ACC112 (cell line): ENCODE data around the gene BNIP5.

Experiments
- H2AFZ ChIP-seq: fragments of 200-600 bp; sonication (generic); one replicate; pipeline ENCODE4 v1.6.0; 2017; ENCODE audit warnings: antibody characterized with exemption, low read length; ENCODE audit not compliant: unreplicated experiment
- H3K27ac ChIP-seq: fragments of 200-600 bp; sonication (generic); 2 replicates; pipeline ENCODE4 v1.5.1; 2014; ENCODE audit warnings: low read depth, mild to moderate bottlenecking, antibody characterized with exemption, low read length, moderate library complexity
- H3K27me3 ChIP-seq: fragments of 200-600 bp; sonication (generic); 2 replicates; pipeline ENCODE4 v1.6.1; 2014; ENCODE audit warnings: mild to moderate bottlenecking, antibody characterized with exemption, low read length, moderate library complexity, mixed read lengths; ENCODE audit not compliant: insufficient read depth
- H3K36me3 ChIP-seq: fragments of 200-600 bp; sonication (generic); 2 replicates; pipeline ENCODE4 v1.6.1; 2016; ENCODE audit warnings: mild to moderate bottlenecking, antibody characterized with exemption, low read length, moderate library complexity, mixed read lengths; ENCODE audit not compliant: insufficient read depth
- H3K4me1 ChIP-seq: fragments of 200-600 bp; sonication (generic); one replicate; pipeline ENCODE4 v1.6.1; 2016; ENCODE audit warnings: low read length, mixed read lengths; ENCODE audit not compliant: insufficient read depth, unreplicated experiment, control insufficient read depth
- H3K4me3 ChIP-seq: fragments of 200-600 bp; sonication (generic); 2 replicates; pipeline ENCODE4 v1.5.1; 2014; ENCODE audit warnings: mild to moderate bottlenecking, low read depth, low read length
- H3K79me2 ChIP-seq: fragments of 200-600 bp; sonication (generic); one replicate; pipeline ENCODE4 v1.6.0; 2016; ENCODE audit warnings: low read length; ENCODE audit not compliant: control insufficient read depth, unreplicated experiment, insufficient read depth

Gene BNIP5

DNA sequence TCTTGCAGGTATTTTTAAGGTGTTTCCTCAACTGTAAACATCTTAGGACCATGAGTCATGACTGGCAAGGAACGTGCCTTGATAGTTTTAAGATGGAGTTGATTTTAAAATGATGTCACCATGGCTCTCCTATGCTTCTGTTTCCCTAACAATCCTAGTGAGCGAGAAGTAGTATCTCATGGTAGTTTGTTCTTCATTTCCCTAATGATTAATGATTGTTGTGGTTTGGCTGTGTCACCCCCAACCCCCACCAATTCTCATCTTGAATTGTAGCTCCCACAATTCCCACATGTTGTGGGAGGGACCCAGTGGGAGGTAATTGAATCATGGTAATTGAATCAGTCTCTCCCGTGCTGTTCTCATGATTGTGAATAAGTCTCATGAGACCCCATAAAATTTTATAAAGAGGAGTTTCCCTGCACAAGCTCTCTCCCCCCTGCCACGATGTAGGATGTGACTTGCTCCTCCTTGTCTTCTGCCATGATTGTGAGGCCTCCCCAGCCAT is 16.8 kb upstream of the BNIP5 start:
- no peaks in the 10 kb centered on the region for H3K27me3 ChIP-seq
- H3K27ac ChIP-seq = no peak overlapping the region
- H3K4me3 ChIP-seq = no peak overlapping the region
- H3K36me3 ChIP-seq = no peaks in the 10 kb centered on the region
- H3K79me2 ChIP-seq = no peaks in the 10 kb centered on the region
- H3K4me1 ChIP-seq = peaks cover 23% of the 10 kb centered on the region
- H2AFZ ChIP-seq = no peak overlapping the region

DNA sequence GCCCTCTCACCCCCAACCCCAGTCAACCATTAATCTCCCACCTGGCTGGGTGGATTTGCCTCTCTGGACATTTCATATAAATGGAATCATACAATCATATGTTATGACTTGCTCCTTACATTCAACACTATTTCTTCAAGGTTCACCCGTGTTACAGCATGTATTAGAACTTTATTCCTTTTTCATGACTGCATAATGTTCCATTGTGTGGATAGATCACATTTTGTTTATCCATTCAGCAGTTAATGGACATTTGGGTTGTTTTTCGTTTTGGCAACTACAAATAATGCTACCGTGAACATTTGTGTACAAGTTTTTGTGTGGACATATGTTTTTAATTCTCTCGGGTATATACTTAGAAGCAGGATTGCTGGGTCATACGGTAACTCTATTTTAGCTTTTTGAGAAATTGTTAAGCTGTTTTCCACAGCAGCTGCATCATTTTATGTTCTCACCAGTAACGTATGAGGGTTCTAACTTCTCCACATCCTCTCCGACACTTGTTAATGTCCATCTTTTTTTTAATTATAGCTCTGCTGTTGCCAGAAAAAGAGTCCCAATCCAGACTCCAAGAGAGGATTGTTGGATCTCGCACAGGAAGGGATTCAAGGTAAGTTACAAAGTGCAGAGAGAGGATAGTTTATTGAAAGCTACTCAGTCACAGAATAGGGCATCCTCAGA is 15.9 kb upstream of the BNIP5 start:
- Histone ChIP-seq H3K27me3 (no peaks in the 10 kb centered on the region), H3K79me2 (no peaks in the 10 kb centered on the region), H3K4me1 (peaks cover 17% of the 10 kb centered on the region), H2AFZ (no peak overlapping the region), H3K4me3 (no peak overlapping the region), H3K36me3 (no peaks in the 10 kb centered on the region), H3K27ac (no peak overlapping the region)

DNA sequence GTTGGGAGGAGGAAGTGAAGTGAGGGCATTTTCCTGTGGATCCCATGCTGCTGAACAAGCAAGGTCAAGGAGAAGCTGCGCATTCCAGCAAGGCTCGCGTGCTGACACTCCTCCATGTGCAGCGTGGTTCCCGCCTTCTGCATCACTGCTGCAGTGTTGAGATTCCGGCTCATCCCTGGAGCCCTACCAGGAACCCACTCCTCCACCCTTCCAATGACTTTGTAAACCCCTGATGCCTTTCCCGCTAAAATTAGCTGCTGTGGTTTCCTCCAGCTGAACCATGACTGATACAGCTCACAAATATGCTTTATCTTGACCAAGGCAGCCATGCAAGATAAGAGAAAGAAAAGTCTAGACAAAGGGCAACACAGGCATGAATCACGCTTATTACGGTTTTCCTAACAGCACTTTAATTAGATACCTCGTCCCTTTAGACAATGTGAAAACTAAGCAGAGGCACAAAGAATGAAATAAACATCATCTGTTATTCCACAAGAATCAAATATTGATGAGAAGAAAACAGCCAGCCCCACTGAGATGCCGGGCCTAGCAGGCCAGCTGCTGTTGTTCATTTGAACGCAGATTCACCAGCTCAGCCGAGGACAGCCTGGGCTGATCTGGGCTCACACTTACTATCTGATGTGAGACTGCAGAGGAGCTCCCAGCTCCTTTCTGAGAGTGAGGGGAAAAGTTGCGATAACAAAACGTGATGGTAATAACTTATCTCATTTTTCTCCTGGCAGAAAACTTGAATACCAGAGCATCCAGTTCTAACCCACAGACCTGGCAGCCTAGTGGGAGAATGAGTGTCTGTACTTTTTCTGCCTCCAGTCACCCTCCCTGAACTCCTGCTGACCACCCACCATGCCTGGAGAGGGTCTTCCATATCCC is 14.2 kb upstream of the BNIP5 start:
- Histone ChIP-seq H3K27ac (peak overlapping the region; percentile 75), H3K4me1 (peaks cover 17% of the 10 kb centered on the region), H3K79me2 (no peaks in the 10 kb centered on the region), H3K27me3 (no peaks in the 10 kb centered on the region), H3K36me3 (no peaks in the 10 kb centered on the region), H2AFZ (peak overlapping the region; percentile 82), H3K4me3 (peak overlapping the region; percentile 29; the same call in 1 of the 2 replicates)

DNA sequence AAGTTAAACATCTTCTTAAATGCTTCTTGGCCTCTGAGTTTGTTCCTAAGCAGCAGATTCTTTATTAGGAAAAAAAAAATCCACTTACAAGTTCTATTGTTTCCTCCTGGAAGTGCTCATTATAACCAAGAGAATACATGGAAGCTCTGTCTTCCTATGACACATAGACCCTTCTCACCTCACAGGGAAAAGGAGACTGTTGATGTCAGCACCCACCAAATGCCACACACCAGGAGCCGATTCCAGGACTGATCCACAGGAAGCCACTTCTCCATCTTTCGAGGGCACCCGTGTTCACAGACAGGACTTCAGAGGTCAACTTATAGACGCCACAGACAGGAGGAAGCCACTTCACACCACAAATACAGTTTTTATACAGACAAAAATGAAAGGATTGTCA is 13.4 kb upstream of the BNIP5 start:
- no peaks in the 10 kb centered on the region for H3K27me3 ChIP-seq
- no peak overlapping the region for H3K4me3 ChIP-seq
- H2AFZ ChIP-seq = peak overlapping the region; percentile 82
- no peaks in the 10 kb centered on the region for H3K79me2 ChIP-seq
- H3K27ac ChIP-seq = peak overlapping the region; percentile 75
- H3K36me3 ChIP-seq = no peaks in the 10 kb centered on the region
- peaks cover 17% of the 10 kb centered on the region for H3K4me1 ChIP-seq

DNA sequence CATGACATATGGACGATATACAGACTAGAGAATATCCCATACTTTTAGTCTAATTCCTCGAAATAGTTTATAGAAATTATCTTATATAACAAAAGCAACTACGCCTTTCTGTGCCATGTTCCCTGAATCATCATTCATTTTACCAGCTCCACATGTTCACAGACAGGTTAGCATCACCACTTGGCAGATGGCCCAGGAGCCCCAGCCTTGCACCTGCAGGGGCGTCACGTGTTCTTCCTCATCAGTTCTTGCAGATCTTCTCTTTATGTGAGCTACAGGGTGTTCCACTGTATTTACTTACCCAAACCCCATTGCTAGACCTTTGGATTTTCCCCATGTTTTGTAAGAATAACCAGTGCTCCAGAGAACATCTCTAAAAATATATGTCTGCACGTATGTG is 12.6 kb upstream of the BNIP5 start:
- Histone ChIP-seq H3K27me3 (no peaks in the 10 kb centered on the region), H3K4me3 (no peak overlapping the region), H2AFZ (no peak overlapping the region), H3K79me2 (no peaks in the 10 kb centered on the region), H3K27ac (no peak overlapping the region), H3K36me3 (no peaks in the 10 kb centered on the region), H3K4me1 (peaks cover 17% of the 10 kb centered on the region)

DNA sequence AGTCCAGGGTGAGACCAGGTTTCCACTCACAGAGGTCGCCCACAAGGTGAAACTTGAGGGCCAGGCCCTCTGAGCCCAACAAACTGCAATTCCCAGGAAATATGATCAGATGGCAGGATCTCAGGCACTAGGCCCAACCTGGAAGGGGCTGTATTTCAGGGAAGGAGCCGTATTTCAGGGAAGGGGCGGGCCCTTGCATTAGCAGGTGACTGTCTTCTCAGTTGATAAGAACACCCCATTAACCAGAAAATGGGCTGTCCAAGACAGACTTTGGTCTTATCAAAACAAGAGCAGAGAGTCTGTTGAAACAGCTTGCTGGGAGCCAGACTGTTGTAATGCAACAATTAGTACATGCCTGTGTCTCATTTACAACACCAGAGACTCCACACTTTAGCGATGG is 10.9 kb upstream of the BNIP5 start:
- Histone ChIP-seq H3K79me2 (no peaks in the 10 kb centered on the region), H3K4me1 (peaks cover 17% of the 10 kb centered on the region), H3K27ac (no peak overlapping the region), H3K4me3 (no peak overlapping the region), H3K36me3 (no peaks in the 10 kb centered on the region), H2AFZ (no peak overlapping the region), H3K27me3 (no peaks in the 10 kb centered on the region)

DNA sequence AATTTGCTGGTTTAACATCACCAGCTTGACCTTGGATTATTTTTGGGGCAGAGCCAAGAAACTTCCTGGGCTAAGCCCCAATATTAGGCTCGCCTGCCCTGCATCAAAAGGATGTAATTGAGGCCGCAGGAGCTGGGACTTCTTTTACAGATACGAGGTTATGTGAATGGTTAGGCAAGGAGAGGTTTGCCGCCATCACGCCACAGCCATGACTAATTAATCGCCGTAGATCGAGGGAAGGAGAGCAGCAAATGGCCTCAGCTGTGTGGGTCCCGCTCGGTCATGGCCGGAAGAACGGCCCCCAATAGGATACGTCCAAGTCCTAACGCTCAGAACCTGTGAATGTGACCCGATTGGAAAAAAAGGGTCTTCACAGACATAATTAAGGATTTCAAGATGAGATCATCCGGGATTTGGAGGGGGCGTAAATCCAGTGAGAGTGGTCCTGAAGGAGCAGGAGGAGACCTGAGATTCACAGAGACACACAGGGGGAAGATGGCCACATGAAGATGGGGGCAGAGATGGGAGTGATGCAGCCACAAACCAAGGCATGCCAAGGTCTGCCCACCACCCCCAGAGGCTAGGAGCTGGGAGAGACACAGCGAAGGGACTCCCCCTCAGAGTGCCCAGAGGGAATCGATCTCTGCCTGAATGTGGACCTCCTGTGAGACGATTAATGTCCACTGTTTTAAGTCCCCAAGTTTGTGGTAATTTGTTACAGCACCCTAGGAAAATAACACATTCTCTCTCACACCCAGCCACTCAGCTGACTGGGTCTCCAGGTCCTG is 10.0 kb upstream of the BNIP5 start:
- Histone ChIP-seq H3K4me3 (no peak overlapping the region), H3K36me3 (no peaks in the 10 kb centered on the region), H3K79me2 (no peaks in the 10 kb centered on the region), H3K27me3 (no peaks in the 10 kb centered on the region), H3K27ac (no peak overlapping the region), H2AFZ (no peak overlapping the region), H3K4me1 (peaks cover 17% of the 10 kb centered on the region)

DNA sequence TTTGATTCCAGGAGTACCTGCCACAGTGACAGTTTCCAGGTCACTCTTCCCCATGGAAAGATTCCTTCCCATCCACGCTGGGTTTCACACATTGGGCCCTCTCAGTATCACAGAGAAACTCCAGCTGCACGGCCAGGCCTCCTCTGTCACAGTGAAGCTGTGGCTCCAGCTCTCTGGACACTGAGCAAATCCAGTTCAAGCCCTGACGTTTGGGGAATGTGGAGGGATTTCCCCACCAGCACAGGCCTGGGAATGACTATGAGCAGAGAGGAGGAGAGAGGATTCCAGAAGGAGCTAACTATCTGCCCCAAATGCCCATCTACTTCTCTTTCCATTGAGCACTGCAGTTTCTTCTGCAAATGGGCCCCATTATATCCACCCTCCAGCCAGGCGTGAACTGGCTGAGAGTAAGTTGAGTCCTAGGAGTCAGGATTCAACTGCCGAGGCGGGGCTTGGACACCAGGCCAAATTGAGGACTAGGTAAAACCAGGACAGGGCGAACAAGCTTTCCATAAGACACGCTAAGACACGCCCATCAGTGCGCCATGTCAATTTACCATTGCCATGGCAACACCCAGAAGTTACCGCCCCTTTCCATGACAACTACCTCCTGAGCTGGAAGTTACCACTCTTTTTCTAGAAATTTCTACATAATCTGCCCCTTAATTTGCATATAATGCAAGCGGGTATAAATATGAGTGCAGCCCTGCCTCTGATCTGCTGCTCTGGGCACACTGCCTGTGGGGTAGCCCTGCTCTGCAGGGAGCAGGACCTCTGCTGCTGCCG is 9.2 kb upstream of the BNIP5 start:
- no peaks in the 10 kb centered on the region for H3K36me3 ChIP-seq
- no peak overlapping the region for H3K4me3 ChIP-seq
- no peaks in the 10 kb centered on the region for H3K27me3 ChIP-seq
- H3K4me1 ChIP-seq = peaks cover 10% of the 10 kb centered on the region
- no peak overlapping the region for H3K27ac ChIP-seq
- no peak overlapping the region for H2AFZ ChIP-seq
- no peaks in the 10 kb centered on the region for H3K79me2 ChIP-seq

DNA sequence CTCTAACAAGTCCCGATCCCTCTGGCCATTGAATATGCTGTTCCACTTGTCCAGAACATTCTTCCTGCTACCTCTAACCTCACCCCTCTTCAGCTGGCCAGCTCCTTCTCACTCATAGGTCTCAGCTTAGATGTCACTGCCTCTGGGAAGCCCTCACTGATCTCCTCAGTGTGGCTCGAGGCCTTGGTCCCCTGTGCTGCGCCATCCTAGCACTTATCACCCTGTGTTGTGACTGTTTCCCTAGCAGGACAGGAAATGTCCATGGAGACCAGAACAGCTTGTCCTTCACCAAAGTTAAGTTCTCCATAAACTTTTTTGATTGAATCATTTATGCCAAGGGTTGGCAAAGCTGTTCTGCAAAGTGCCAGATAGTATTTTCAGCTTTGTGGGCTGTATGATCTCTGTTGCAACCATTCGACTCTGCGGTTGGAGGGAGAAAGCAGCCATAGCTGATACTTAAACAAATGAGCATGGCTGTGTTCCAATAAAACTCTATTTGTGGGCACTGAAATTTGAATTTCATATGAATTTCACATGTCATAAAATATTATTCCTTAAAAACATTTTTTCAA is 6.5 kb upstream of the BNIP5 start:
- Histone ChIP-seq H3K79me2 (no peaks in the 10 kb centered on the region), H2AFZ (no peak overlapping the region), H3K4me1 (no peaks in the 10 kb centered on the region), H3K36me3 (no peaks in the 10 kb centered on the region), H3K4me3 (no peak overlapping the region), H3K27me3 (0 out of 2 replicates have a peak, but pooled peaks cover 4% of the 10 kb centered on the region), H3K27ac (no peak overlapping the region)
